IMR-90 (cell line): ENCODE measurements around the gene ZNF618. TPM values are rescaled to one million over a fixed set of nuclear protein-coding genes. Genes with fewer than 3 reads are reported as not detected.

ENCODE experiments used
- ATAC-seq: fragments of 200-7000 bp; cut with Tn5 transposase; 2 replicates; pipeline ENCODE4 v1.9.1; 2020; ENCODE audit warnings: low read depth, mild to moderate bottlenecking, moderate library complexity
- BruUV-seq: library from RNA; stranded (reverse); fragments of 400-500 nt; replicated peaks from 2 replicates; lab custom pipeline; 2021; lab: Mats Ljungman, UMichigan
- CTCF ChIA-PET: fragments of 300-600 bp; formaldehyde crosslinking; extraction: SDS; loops from one replicate; lab custom pipeline; 2021; ENCODE audit warnings: antibody characterized with exemption; lab: Yijun Ruan, JAX
- POLR2A ChIA-PET: fragments of 300-600 bp; sonication (Branson Sonifier 250); formaldehyde crosslinking; loops from one replicate; lab custom pipeline; 2022; ENCODE audit warnings: antibody characterized with exemption; ENCODE audit not compliant: unreplicated experiment; lab: Charles Lee
- DNase-seq: peaks from one replicate; pipeline ENCODE4 v3.0.0; 2013
- H2AFZ ChIP-seq: replicated peaks from 2 replicates; pipeline ENCODE3; 2013; ENCODE audit warnings: low read length, mild to moderate bottlenecking; ENCODE audit not compliant: poor library complexity
- H2AK5ac ChIP-seq: 2 replicates; pipeline ENCODE4 v1.6.1; 2013; ENCODE audit warnings: low read depth, low read length, inconsistent platforms
- H2AK9ac ChIP-seq: replicated peaks from 2 replicates; pipeline ENCODE3; 2013; ENCODE audit warnings: mild to moderate bottlenecking, low read depth, low read length, moderate library complexity; ENCODE audit not compliant: poor library complexity
- H2BK120ac ChIP-seq: 2 replicates; pipeline ENCODE4 v1.6.1; 2013; ENCODE audit warnings: low read depth, low read length, inconsistent platforms
- H2BK15ac ChIP-seq: 3 replicates; pipeline ENCODE4 v1.6.1; 2013; ENCODE audit warnings: low read depth, low read length, inconsistent platforms
- H2BK20ac ChIP-seq: 2 replicates; pipeline ENCODE4 v1.6.1; 2013; ENCODE audit warnings: low read depth, mild to moderate bottlenecking, inconsistent platforms, low read length, moderate library complexity
- H2BK5ac ChIP-seq: 2 replicates; pipeline ENCODE4 v1.6.1; 2013; ENCODE audit warnings: mild to moderate bottlenecking, low read depth, low read length, inconsistent platforms; ENCODE audit not compliant: poor library complexity, severe bottlenecking
- H3K14ac ChIP-seq: replicated peaks from 2 replicates; pipeline ENCODE4 v1.6.1; 2013; ENCODE audit warnings: low read depth, low read length, inconsistent platforms
- H3K18ac ChIP-seq: 2 replicates; pipeline ENCODE4 v1.6.1; 2013; ENCODE audit warnings: low read depth, low read length, control low read depth
- H3K23ac ChIP-seq: 2 replicates; pipeline ENCODE4 v1.6.1; 2013; ENCODE audit warnings: low read depth, low read length, inconsistent platforms
- H3K27ac ChIP-seq: 2 replicates; pipeline ENCODE4 v1.5.1; 2013; ENCODE audit warnings: mild to moderate bottlenecking, control low read depth, low read length; ENCODE audit not compliant: insufficient read depth
- H3K27me3 ChIP-seq: 2 replicates; pipeline ENCODE4 v1.6.1; 2013; ENCODE audit warnings: low read length; ENCODE audit not compliant: control insufficient read depth, insufficient read depth
- H3K36me3 ChIP-seq: 2 replicates; pipeline ENCODE4 v1.6.1; 2013; ENCODE audit warnings: low read length, mixed read lengths; ENCODE audit not compliant: control insufficient read depth, insufficient read depth
- H3K4ac ChIP-seq: 2 replicates; pipeline ENCODE4 v1.6.1; 2013; ENCODE audit warnings: low read depth, low read length, inconsistent platforms
- H3K4me1 ChIP-seq: 2 replicates; pipeline ENCODE4 v1.6.1; 2013; ENCODE audit warnings: low read length, mixed read lengths; ENCODE audit not compliant: control insufficient read depth, insufficient read depth
- H3K4me2 ChIP-seq: 2 replicates; pipeline ENCODE4 v1.6.1; 2013; ENCODE audit warnings: low read depth, mild to moderate bottlenecking, control low read depth, low read length, moderate library complexity
- H3K4me3 ChIP-seq: 2 replicates; pipeline ENCODE4 v1.5.1; 2013; ENCODE audit warnings: low read depth, mild to moderate bottlenecking, control low read depth, low read length, moderate library complexity; ENCODE audit not compliant: insufficient read depth
- H3K56ac ChIP-seq: 2 replicates; pipeline ENCODE4 v1.6.1; 2013; ENCODE audit warnings: low read length, inconsistent platforms; ENCODE audit not compliant: insufficient read depth; ENCODE audit errors: extremely low read depth
- H3K79me1 ChIP-seq, 2 experiments: 2 replicates each; pipeline ENCODE4 v1.6.1; 2013; ENCODE audit warnings: low read length in 2 of 2, inconsistent platforms in 1 of 2, low read depth in 1 of 2
- H3K9ac ChIP-seq: 2 replicates; pipeline ENCODE4 v1.6.1; 2013; ENCODE audit warnings: low read depth, low read length, control low read depth
- H3K9me1 ChIP-seq: 2 replicates; pipeline ENCODE4 v1.6.1; 2013; ENCODE audit warnings: low read length, inconsistent platforms; ENCODE audit not compliant: insufficient read depth
- H3K9me3 ChIP-seq: 2 replicates; pipeline ENCODE4 v1.6.1; 2013; ENCODE audit warnings: low read length; ENCODE audit not compliant: control insufficient read depth, insufficient read depth
- H4K20me1 ChIP-seq: 2 replicates; pipeline ENCODE4 v1.6.1; 2013; ENCODE audit warnings: low read length, inconsistent platforms; ENCODE audit not compliant: insufficient read depth
- H4K5ac ChIP-seq: 2 replicates; pipeline ENCODE4 v1.6.1; 2013; ENCODE audit warnings: mild to moderate bottlenecking, low read depth, low read length, control low read depth
- H4K8ac ChIP-seq, 2 experiments: 2 replicates each; pipeline ENCODE4 v1.6.1; 2013; ENCODE audit warnings: low read depth in 2 of 2, low read length in 2 of 2, control low read depth in 1 of 2, inconsistent platforms in 1 of 2
- H4K91ac ChIP-seq: 2 replicates; pipeline ENCODE4 v1.6.1; 2013; ENCODE audit warnings: low read depth, low read length, inconsistent platforms; ENCODE audit not compliant: insufficient read depth
- BHLHE40 ChIP-seq: fragments of 150-350 bp; IDR thresholded peaks from 2 replicates; pipeline ENCODE4 v1.6.1; 2016; ENCODE audit warnings: mild to moderate bottlenecking, low read depth, low read length
- CEBPB ChIP-seq: IDR thresholded peaks from 2 replicates; pipeline ENCODE4 v1.6.1; 2012; ENCODE audit warnings: low read depth, low read length, improper control_type of control experiment
- CHD1 ChIP-seq: IDR thresholded peaks from 2 replicates; pipeline ENCODE4 v1.6.1; 2012; ENCODE audit warnings: low read depth, low read length, improper control_type of control experiment
- ELK1 ChIP-seq: fragments of 150-350 bp; IDR thresholded peaks from 2 replicates; pipeline ENCODE4 v1.6.1; 2016; ENCODE audit warnings: low read depth, mild to moderate bottlenecking, low read length, moderate library complexity, borderline replicate concordance
- FOS ChIP-seq: fragments of 150-350 bp; IDR thresholded peaks from 2 replicates; pipeline ENCODE4 v1.6.1; 2016; ENCODE audit warnings: low read depth, low read length
- MAFK ChIP-seq: IDR thresholded peaks from 2 replicates; pipeline ENCODE4 v1.6.1; 2012; ENCODE audit warnings: low read depth, low read length, improper control_type of control experiment
- MAZ ChIP-seq: IDR thresholded peaks from 2 replicates; pipeline ENCODE4 v1.6.1; 2012; ENCODE audit warnings: low read depth, mild to moderate bottlenecking, low read length, improper control_type of control experiment, moderate library complexity, borderline replicate concordance
- MXI1 ChIP-seq: IDR thresholded peaks from 2 replicates; pipeline ENCODE4 v1.6.1; 2012; ENCODE audit warnings: low read depth, mild to moderate bottlenecking, low read length, moderate library complexity, borderline replicate concordance
- NFE2L2 ChIP-seq: fragments of 150-350 bp; IDR thresholded peaks from 2 replicates; pipeline ENCODE4 v1.6.1; 2016; ENCODE audit warnings: low read depth, mild to moderate bottlenecking, low read length
- POLR2A ChIP-seq: IDR thresholded peaks from 2 replicates; pipeline ENCODE4 v1.6.1; 2012; ENCODE audit warnings: mild to moderate bottlenecking, low read depth, low read length
- RAD21 ChIP-seq: IDR thresholded peaks from 2 replicates; pipeline ENCODE4 v1.6.1; 2012; ENCODE audit warnings: low read length, improper control_type of control experiment
- RCOR1 ChIP-seq: IDR thresholded peaks from 2 replicates; pipeline ENCODE4 v1.6.1; 2012; ENCODE audit warnings: mild to moderate bottlenecking, low read length, improper control_type of control experiment; ENCODE audit not compliant: insufficient replicate concordance
- RFX5 ChIP-seq: IDR thresholded peaks from 2 replicates; pipeline ENCODE4 v1.8.0; 2012; ENCODE audit warnings: low read depth, mild to moderate bottlenecking, low read length, moderate library complexity
- SMC3 ChIP-seq: fragments of 150-350 bp; IDR thresholded peaks from 2 replicates; pipeline ENCODE4 v1.6.1; 2016; ENCODE audit warnings: low read depth, mild to moderate bottlenecking, antibody characterized with exemption, low read length, moderate library complexity
- USF2 ChIP-seq: fragments of 150-350 bp; IDR thresholded peaks from 2 replicates; pipeline ENCODE4 v1.6.1; 2017; ENCODE audit warnings: mild to moderate bottlenecking, antibody characterized with exemption, low read length, low read depth
- WGBS, 2 experiments: methylation state at CpG; one replicate each; pipeline versions ENCODE4 v1.1.5 to v1.1.7; 2013; ENCODE audit warnings: missing lambda C conversion rate in 2 of 2; ENCODE audit not compliant: insufficient read length in 1 of 2; ENCODE audit errors: extremely low coverage in 2 of 2; 5-methylcytosine and 5-hydroxymethylcytosine counted together
- dilution Hi-C: fragments of 300-500 bp; cut with HindIII; formaldehyde crosslinking; loops from one replicate; pipeline ENCODE4 v1.14.3; 2018; ENCODE audit warnings: low sequenced_read_pairs; ENCODE audit not compliant: unreplicated experiment
- in situ Hi-C: fragments of 300-500 bp; cut with MboI; formaldehyde crosslinking; loops from 3 replicates; pipeline ENCODE4 v1.14.3; 2019; ENCODE audit warnings: low sequenced_read_pairs, inconsistent platforms, mixed read lengths
- intact Hi-C: fragments of 100-400 bp; cut with micrococcal nuclease; formaldehyde crosslinking; loops from 2 replicates; pipeline ENCODE4 v1.10.0; 2022
- polyA plus RNA-seq, 3 experiments: library from polyadenylated mRNA; depleted of rRNA; stranded (reverse); fragments of >200 nt; gene quantifications; 2 replicates each; pipeline ENCODE4 v1.2.3, GENCODE V29; 2012; ENCODE audit warnings: low replicate concordance in 1 of 3
- total RNA-seq: library from RNA; depleted of rRNA; stranded (reverse); fragments of >200 nt; gene quantifications from 2 replicates; pipeline ENCODE4 v1.2.3, GENCODE V29; 2012
- TF ChIP-seq, protein P1 (sequence below): conservative IDR thresholded peaks from 2 replicates; pipeline ENCODE4 v1.5.1; 2012; ENCODE audit warnings: mild to moderate bottlenecking, low read depth, low read length, improper control_type of control experiment

ZNF618 gene
- total and polyA plus RNA-seq, 2 of the 4 experiments (the other 2 are of a cell fraction): 8.2 to 9.4 TPM

DNA sequence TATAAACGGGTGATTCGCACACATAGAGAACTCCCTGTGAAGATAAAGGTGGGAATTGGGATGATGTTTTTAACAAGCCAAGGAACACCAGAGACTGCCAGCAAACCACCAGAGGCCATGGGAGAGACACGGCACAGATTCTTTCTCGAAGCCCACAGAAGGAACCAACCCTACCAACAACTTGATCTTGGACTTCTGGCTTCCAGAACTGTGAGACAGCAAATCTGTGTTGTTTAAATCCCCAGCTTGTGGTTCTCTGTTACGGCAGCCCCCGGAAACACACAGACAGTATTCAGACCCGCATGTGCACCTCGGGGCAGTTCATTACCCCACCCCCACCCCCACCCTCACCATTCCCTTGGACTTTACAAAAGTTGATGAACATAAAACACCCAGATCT lies 189.2 kb downstream of the ZNF618 start:
- CTCF ChIA-PET: no interaction called here
- no peaks in the 10 kb centered on the region for H4K20me1 ChIP-seq
- H3K56ac ChIP-seq: no peak overlapping the region
- no peaks in the 10 kb centered on the region for H3K9me3 ChIP-seq
- no peak overlapping the region for H2BK15ac ChIP-seq
- no peak overlapping the region for H4K91ac ChIP-seq
- H3K23ac ChIP-seq: no peak overlapping the region
- H2AFZ ChIP-seq: no peak overlapping the region
- ATAC-seq (no peak), DNase-seq (no peak)
- H3K4me3 ChIP-seq: no peak overlapping the region
- in situ Hi-C loops: no loop called here
- no peak overlapping the region for H4K5ac ChIP-seq
- H2BK120ac ChIP-seq: no peak overlapping the region
- no peaks in the 10 kb centered on the region for H3K36me3 ChIP-seq
- dilution Hi-C loops: no loop called here
- BruUV-seq: no TSS peak
- no peak overlapping the region for H3K14ac ChIP-seq
- TF ChIP-seq USF2 (no peak), CHD1 (no peak), ELK1 (no peak), RAD21 (no peak), MXI1 (no peak), BHLHE40 (no peak), CEBPB (no peak), MAFK (no peak), POLR2A (no peak), RCOR1 (no peak), NFE2L2 (no peak), SMC3 (no peak), RFX5 (no peak), MAZ (no peak), FOS (no peak)
- TF ChIP-seq, protein P1, sequence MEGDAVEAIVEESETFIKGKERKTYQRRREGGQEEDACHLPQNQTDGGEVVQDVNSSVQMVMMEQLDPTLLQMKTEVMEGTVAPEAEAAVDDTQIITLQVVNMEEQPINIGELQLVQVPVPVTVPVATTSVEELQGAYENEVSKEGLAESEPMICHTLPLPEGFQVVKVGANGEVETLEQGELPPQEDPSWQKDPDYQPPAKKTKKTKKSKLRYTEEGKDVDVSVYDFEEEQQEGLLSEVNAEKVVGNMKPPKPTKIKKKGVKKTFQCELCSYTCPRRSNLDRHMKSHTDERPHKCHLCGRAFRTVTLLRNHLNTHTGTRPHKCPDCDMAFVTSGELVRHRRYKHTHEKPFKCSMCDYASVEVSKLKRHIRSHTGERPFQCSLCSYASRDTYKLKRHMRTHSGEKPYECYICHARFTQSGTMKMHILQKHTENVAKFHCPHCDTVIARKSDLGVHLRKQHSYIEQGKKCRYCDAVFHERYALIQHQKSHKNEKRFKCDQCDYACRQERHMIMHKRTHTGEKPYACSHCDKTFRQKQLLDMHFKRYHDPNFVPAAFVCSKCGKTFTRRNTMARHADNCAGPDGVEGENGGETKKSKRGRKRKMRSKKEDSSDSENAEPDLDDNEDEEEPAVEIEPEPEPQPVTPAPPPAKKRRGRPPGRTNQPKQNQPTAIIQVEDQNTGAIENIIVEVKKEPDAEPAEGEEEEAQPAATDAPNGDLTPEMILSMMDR: no peak
- H3K4ac ChIP-seq: no peak overlapping the region
- H3K79me1 ChIP-seq: no peaks in the 10 kb centered on the region
- POLR2A ChIA-PET: no interaction called here
- no peaks in the 10 kb centered on the region for H3K4me1 ChIP-seq
- intact Hi-C loops: no loop called here
- H2BK20ac ChIP-seq: no peak overlapping the region
- no peak overlapping the region for H2AK5ac ChIP-seq
- H4K8ac ChIP-seq: no peak overlapping the region
- no peak overlapping the region for H2AK9ac ChIP-seq
- no peak overlapping the region for H3K9ac ChIP-seq
- WGBS, 2 experiments: no CpG with 5 or more reads among the region's 8 CpGs
- H3K4me2 ChIP-seq: no peak overlapping the region
- H3K9me1 ChIP-seq: no peaks in the 10 kb centered on the region
- H2BK5ac ChIP-seq: no peak overlapping the region
- peaks cover 22% of the 10 kb centered on the region for H3K27me3 ChIP-seq
- no peak overlapping the region for H3K27ac ChIP-seq
- no peak overlapping the region for H3K18ac ChIP-seq
